HG03575 (cell line): Measurements from ENCODE around the gene STXBP1.

Source experiments
- ATAC-seq: cut with Tn5 transposase; IDR thresholded peaks from one replicate; pipeline ENCODE4 v1.9.1; 2021; ENCODE audit not compliant: unreplicated experiment, insufficient number of reproducible peaks, low FRiP score; ENCODE audit errors: extremely low read depth

STXBP1 gene

GRCh38 chr9:127644146-127644827, 32.2 kb downstream of the STXBP1 start:
- ATAC-seq: no peak

- ATAC-seq: no peak
Measured at GRCh38 chr9:127644943-127645342, 32.9 kb downstream of the STXBP1 start.

- ATAC-seq: no peak
Measured at GRCh38 chr9:127647451-127647850, 35.4 kb downstream of the STXBP1 start.

- no peak for ATAC-seq
Measured at GRCh38 chr9:127650518-127650917, 38.4 kb downstream of the STXBP1 start.

- no peak for ATAC-seq
Measured at GRCh38 chr9:127651697-127652610, 39.9 kb downstream of the STXBP1 start.

- ATAC-seq: no peak
Measured at GRCh38 chr9:127652733-127653132, 40.7 kb downstream of the STXBP1 start.

GRCh38 chr9:127654619-127655018, 42.5 kb downstream of the STXBP1 start:
- ATAC-seq: no peak

GRCh38 chr9:127658428-127658827, 46.4 kb downstream of the STXBP1 start:
- ATAC-seq: no peak

GRCh38 chr9:127660886-127661741, 49.0 kb downstream of the STXBP1 start:
- no peak for ATAC-seq

GRCh38 chr9:127662617-127663016, 50.5 kb downstream of the STXBP1 start:
- ATAC-seq: no peak

- no peak for ATAC-seq
Measured at GRCh38 chr9:127664324-127664677, 52.2 kb downstream of the STXBP1 start.

GRCh38 chr9:127664678-127665507, 52.8 kb downstream of the STXBP1 start:
- no peak for ATAC-seq

- no peak for ATAC-seq
Measured at GRCh38 chr9:127667127-127667844, 55.2 kb downstream of the STXBP1 start.

- ATAC-seq: no peak
Measured at GRCh38 chr9:127667906-127668305, 55.8 kb downstream of the STXBP1 start.

- no peak for ATAC-seq
Measured at GRCh38 chr9:127673234-127673633, 61.2 kb downstream of the STXBP1 start.

GRCh38 chr9:127676638-127677037, 64.6 kb downstream of the STXBP1 start:
- ATAC-seq: no peak

- ATAC-seq: no peak
Measured at GRCh38 chr9:127679506-127679905, 67.4 kb downstream of the STXBP1 start.

- ATAC-seq: no peak
Measured at GRCh38 chr9:127680226-127680625, 68.1 kb downstream of the STXBP1 start.
